MCF 10A (cell line): ENCODE results near the gene KCNMA1. TPM values are rescaled to one million over a fixed set of nuclear protein-coding genes. Genes with fewer than 3 reads are reported as not detected.
A peak's percentile ranks its signal among the peaks of the same experiment; 100 is the strongest.

Source experiments
- BruUV-seq: library from RNA; stranded (reverse); fragments of 400-500 nt; replicated peaks from 2 replicates; lab custom pipeline; 2021; lab: Mats Ljungman, UMichigan
- CTCF ChIA-PET: fragments of 300-600 bp; sonication (Branson Sonifier 250); formaldehyde crosslinking; extraction: SDS; loops from one replicate; lab custom pipeline; 2021; ENCODE audit warnings: antibody characterized with exemption, inconsistent platforms; lab: Yijun Ruan, JAX
- POLR2A ChIA-PET: fragments of 300-600, 350-650 bp; sonication (Branson Sonifier 250); formaldehyde crosslinking; extraction: SDS; loops from one replicate; lab custom pipeline; 2020; ENCODE audit warnings: antibody characterized with exemption, inconsistent platforms; lab: Yijun Ruan, JAX
- DNase-seq: peaks from one replicate; pipeline ENCODE4 v3.0.0-alpha.2; 2018; ENCODE audit not compliant: unreplicated experiment
- H3K27ac Mint-ChIP-seq: one replicate; pipeline ENCODE4 v1.8.0; 2022; ENCODE audit warnings: mild to moderate bottlenecking, low read depth, mixed read lengths; ENCODE audit not compliant: unreplicated experiment
- H3K27me3 Mint-ChIP-seq: one replicate; pipeline ENCODE4 v1.8.0; 2022; ENCODE audit warnings: mixed read lengths; ENCODE audit not compliant: insufficient read depth, unreplicated experiment
- H3K36me3 Mint-ChIP-seq: one replicate; pipeline ENCODE4 v1.8.0; 2022; ENCODE audit warnings: mild to moderate bottlenecking, moderate library complexity, mixed read lengths; ENCODE audit not compliant: insufficient read depth, unreplicated experiment
- H3K4me1 Mint-ChIP-seq: one replicate; pipeline ENCODE4 v1.8.0; 2022; ENCODE audit warnings: mixed read lengths; ENCODE audit not compliant: insufficient read depth, unreplicated experiment
- H3K4me3 Mint-ChIP-seq: one replicate; pipeline ENCODE4 v1.8.0; 2022; ENCODE audit warnings: mild to moderate bottlenecking, moderate library complexity, mixed read lengths; ENCODE audit not compliant: unreplicated experiment
- H3K9me3 Mint-ChIP-seq: one replicate; pipeline ENCODE4 v1.8.0; 2022; ENCODE audit warnings: mixed read lengths; ENCODE audit not compliant: unreplicated experiment
- CTCF ChIP-seq: fragments of 200-600 bp; IDR thresholded peaks from one replicate; pipeline ENCODE4 v1.8.0; 2022; ENCODE audit warnings: antibody characterized with exemption, mild to moderate bottlenecking; ENCODE audit not compliant: unreplicated experiment
- intact Hi-C: fragments of 100-400 bp; cut with micrococcal nuclease; formaldehyde crosslinking; loops from 2 replicates; pipeline ENCODE4 v1.14.1; 2022
- total RNA-seq: library from RNA; stranded (reverse); gene quantifications from 2 replicates; pipeline ENCODE4 v1.2.3, GENCODE V29; 2022

KCNMA1 gene
- total RNA-seq, 1 experiment from 2014 or later: 7.5 TPM

GRCh38 chr10:77004917-77005564 is 632.6 kb downstream of the KCNMA1 start:
- no peaks in the 10 kb centered on the region for H3K36me3 Mint-ChIP-seq
- TF ChIP-seq CTCF: peak; percentile 61
- H3K4me1 Mint-ChIP-seq: peaks cover 18% of the 10 kb centered on the region
- CTCF ChIA-PET: interaction anchor here (0.6 to 4.2 kb wide), 24 partner anchors 10 to 1646 kb away, joined by 3 to 32 read pairs (median 3); no protein-coding TSS in a partner anchor
- intact Hi-C loops: loop anchor here (1.0 kb wide), 1 partner anchor 107 kb away; no protein-coding TSS in a partner anchor
- H3K27ac Mint-ChIP-seq: no peak overlapping the region
- POLR2A ChIA-PET: interaction anchor here (0.8 to 1.3 kb wide), 2 partner anchors 20 to 156 kb away, joined by 4 to 5 read pairs; no protein-coding TSS in a partner anchor
- H3K4me3 Mint-ChIP-seq: no peak overlapping the region
- no peaks in the 10 kb centered on the region for H3K27me3 Mint-ChIP-seq
- BruUV-seq: no TSS peak
- no peaks in the 10 kb centered on the region for H3K9me3 Mint-ChIP-seq
- peak; percentile 67 for DNase-seq

- POLR2A ChIA-PET: no interaction called here
- H3K27ac Mint-ChIP-seq: no peak overlapping the region
- TF ChIP-seq CTCF: no peak
- intact Hi-C loops: no loop called here
- H3K27me3 Mint-ChIP-seq: no peaks in the 10 kb centered on the region
- no peak overlapping the region for H3K4me3 Mint-ChIP-seq
- no peaks in the 10 kb centered on the region for H3K36me3 Mint-ChIP-seq
- BruUV-seq: no TSS peak
- CTCF ChIA-PET: interaction anchor here (0.6 kb wide), 4 partner anchors 50 to 452 kb away, joined by 3 to 4 read pairs (median 3); no protein-coding TSS in a partner anchor
- no peak for DNase-seq
- H3K9me3 Mint-ChIP-seq: no peaks in the 10 kb centered on the region
- H3K4me1 Mint-ChIP-seq: peaks cover 17% of the 10 kb centered on the region
Measured at GRCh38 chr10:77002872-77003271, 634.7 kb downstream of the KCNMA1 start.

- no peak for TF ChIP-seq CTCF
- Mint-ChIP-seq H3K27me3 (no peaks in the 10 kb centered on the region), H3K36me3 (no peaks in the 10 kb centered on the region), H3K4me1 (peaks cover 6% of the 10 kb centered on the region), H3K4me3 (no peak overlapping the region), H3K27ac (no peak overlapping the region), H3K9me3 (no peaks in the 10 kb centered on the region)
- intact Hi-C loops: no loop called here
- no TSS peak for BruUV-seq
- ChIA-PET CTCF (interaction anchor here (0.6 kb wide), 2 partner anchors 14 to 1025 kb away, joined by 3 read pairs; no protein-coding TSS in a partner anchor), POLR2A (no interaction called here)
- no peak for DNase-seq
Measured at GRCh38 chr10:77001206-77001605, 636.4 kb downstream of the KCNMA1 start.

DNA sequence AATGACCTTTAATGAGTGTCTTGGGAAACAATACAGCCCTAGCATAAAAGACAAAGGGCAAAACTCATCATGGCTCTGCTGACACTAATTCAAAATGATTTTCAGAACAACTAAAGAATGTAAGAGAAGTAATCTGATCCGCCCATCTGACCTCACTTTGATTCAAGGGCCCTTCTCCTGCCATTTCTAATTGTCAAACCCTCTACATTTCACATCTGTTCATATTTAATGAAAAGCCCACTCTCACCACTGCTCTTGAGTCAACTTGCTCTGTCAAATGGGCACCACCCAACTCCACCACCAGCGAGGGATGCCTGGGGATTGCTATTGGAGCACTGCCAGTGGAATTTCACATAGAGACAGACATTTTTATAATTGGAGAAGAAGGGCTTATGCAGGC is 639.2 kb downstream of the KCNMA1 start:
- intact Hi-C loops: no loop called here
- CTCF ChIA-PET: no interaction called here

More for the DNA sequence above, 639.2 kb downstream of the KCNMA1 start:
- no peak for DNase-seq
- Mint-ChIP-seq H3K27me3 (no peaks in the 10 kb centered on the region), H3K4me1 (no peaks in the 10 kb centered on the region), H3K4me3 (no peak overlapping the region), H3K27ac (no peak overlapping the region), H3K36me3 (no peaks in the 10 kb centered on the region), H3K9me3 (no peaks in the 10 kb centered on the region)
- POLR2A ChIA-PET: no interaction called here
- no peak for TF ChIP-seq CTCF
- no TSS peak for BruUV-seq
